AG04449 (cell line): ENCODE data around the gene CDK15.

Experiments
- CTCF ChIA-PET: fragments of 350-600 bp; formaldehyde crosslinking; extraction: SDS; loops from one replicate; lab custom pipeline; 2021; ENCODE audit warnings: antibody characterized with exemption; lab: Yijun Ruan, JAX
- POLR2A ChIA-PET: fragments of 400-600, 350-600 bp; formaldehyde crosslinking; extraction: SDS; loops from one replicate; lab custom pipeline; 2020; ENCODE audit warnings: antibody characterized with exemption, inconsistent platforms; lab: Yijun Ruan, JAX
- DNase-seq: peaks from one replicate; pipeline ENCODE4 v3.0.0-alpha.2; 2010; ENCODE audit warnings: low read depth, low spot score
- H3K4me3 ChIP-seq: 2 replicates; pipeline ENCODE4 v1.5.1; 2011; ENCODE audit warnings: low read depth, mild to moderate bottlenecking, control low read depth, low read length
- CTCF ChIP-seq: IDR thresholded peaks from one replicate; pipeline ENCODE4 v1.5.1; 2011; ENCODE audit warnings: mild to moderate bottlenecking, moderate library complexity, low read length, control low read depth, inconsistent platforms; ENCODE audit not compliant: insufficient read depth; ENCODE audit errors: missing control alignments

CDK15 gene

GRCh38 chr2:201901786-201902185, 95.4 kb downstream of the CDK15 start:
- TF ChIP-seq CTCF, result no peak
- CTCF ChIA-PET, result interaction anchor here (1.9 kb wide), 1 partner anchor 9 kb away, joined by 7 read pairs; no protein-coding TSS in a partner anchor
- POLR2A ChIA-PET, result no interaction called here
- no peak for DNase-seq
- no peak overlapping the region for H3K4me3 ChIP-seq

GRCh38 chr2:201904538-201905420, 98.4 kb downstream of the CDK15 start:
- CTCF ChIA-PET, result interaction anchor here (0.6 to 1.0 kb wide), 3 partner anchors 17 to 46 kb away, joined by 4 to 5 read pairs (median 4); no protein-coding TSS in a partner anchor
- H3K4me3 ChIP-seq, result no peak overlapping the region
- TF ChIP-seq CTCF, result no peak
- POLR2A ChIA-PET, result no interaction called here
- no peak for DNase-seq

GRCh38 chr2:201906777-201907562, 100.6 kb downstream of the CDK15 start:
- TF ChIP-seq CTCF, result no peak
- H3K4me3 ChIP-seq, result no peak overlapping the region
- no peak for DNase-seq
- ChIA-PET POLR2A (no interaction called here), CTCF (interaction anchor here (0.8 kb wide), 2 partner anchors 17 to 58 kb away, joined by 3 read pairs; no protein-coding TSS in a partner anchor)

- POLR2A ChIA-PET, result no interaction called here
Measured at GRCh38 chr2:201907563-201907881, 101.2 kb downstream of the CDK15 start.

GRCh38 chr2:201908901-201909300, 102.6 kb downstream of the CDK15 start:
- TF ChIP-seq CTCF, result no peak
- peak; percentile 79 for DNase-seq
- CTCF ChIA-PET, result interaction anchor here (0.7 to 3.1 kb wide), 4 partner anchors 24 to 126 kb away, joined by 3 to 16 read pairs (median 3); no protein-coding TSS in a partner anchor
- POLR2A ChIA-PET, result interaction anchor here (1.1 to 2.1 kb wide), 5 partner anchors 25 to 128 kb away, joined by 3 to 8 read pairs (median 4); partner anchors contain the start of genes ALS2 and FZD7
- H3K4me3 ChIP-seq, result no peak overlapping the region

More at GRCh38 chr2:201907563-201907881, 101.2 kb downstream of the CDK15 start:
- CTCF ChIA-PET, result interaction anchor here (0.8 kb wide), 1 partner anchor 17 kb away, joined by 3 read pairs; no protein-coding TSS in a partner anchor
- H3K4me3 ChIP-seq, result no peak overlapping the region
- no peak for TF ChIP-seq CTCF
- no peak for DNase-seq
